AG10803 (cell line): ENCODE measurements around the gene TAF10.
A peak's percentile ranks its signal among the peaks of the same experiment; 100 is the strongest.

Experiments used
- DNase-seq: peaks from one replicate; pipeline ENCODE4 v3.0.0; 2010; ENCODE audit warnings: low read depth
- H3K4me3 ChIP-seq: 2 replicates; pipeline ENCODE4 v1.5.1; 2011; ENCODE audit warnings: mild to moderate bottlenecking, low read length, control low read depth
- TF ChIP-seq, protein P1 (sequence below): conservative IDR thresholded peaks from 2 replicates; pipeline ENCODE4 v1.5.1; 2011; ENCODE audit warnings: mild to moderate bottlenecking, low read length, control low read depth, inconsistent platforms

Gene TAF10

DNA sequence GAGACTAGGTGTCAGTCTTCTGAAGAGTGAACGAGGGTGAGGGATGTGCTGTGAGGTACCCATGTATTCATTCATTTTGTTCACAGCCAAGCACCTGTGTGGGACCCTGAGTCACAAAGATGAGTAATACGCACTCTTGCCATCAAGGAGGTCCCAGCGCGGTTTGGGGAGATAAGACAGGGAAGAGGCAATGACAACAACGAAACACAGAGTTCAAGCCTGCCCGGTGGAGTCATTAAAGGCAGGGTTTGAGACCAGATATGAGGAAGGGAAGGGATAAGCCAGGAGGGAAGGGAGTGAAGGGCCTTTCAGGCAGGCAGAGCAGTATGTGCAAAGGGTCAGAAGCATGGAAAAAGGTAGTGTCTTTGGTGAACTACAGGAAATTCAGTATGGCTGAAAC, 39.0 kb upstream of the TAF10 start:
- no peak for DNase-seq
- H3K4me3 ChIP-seq: no peak overlapping the region
- TF ChIP-seq, protein P1, sequence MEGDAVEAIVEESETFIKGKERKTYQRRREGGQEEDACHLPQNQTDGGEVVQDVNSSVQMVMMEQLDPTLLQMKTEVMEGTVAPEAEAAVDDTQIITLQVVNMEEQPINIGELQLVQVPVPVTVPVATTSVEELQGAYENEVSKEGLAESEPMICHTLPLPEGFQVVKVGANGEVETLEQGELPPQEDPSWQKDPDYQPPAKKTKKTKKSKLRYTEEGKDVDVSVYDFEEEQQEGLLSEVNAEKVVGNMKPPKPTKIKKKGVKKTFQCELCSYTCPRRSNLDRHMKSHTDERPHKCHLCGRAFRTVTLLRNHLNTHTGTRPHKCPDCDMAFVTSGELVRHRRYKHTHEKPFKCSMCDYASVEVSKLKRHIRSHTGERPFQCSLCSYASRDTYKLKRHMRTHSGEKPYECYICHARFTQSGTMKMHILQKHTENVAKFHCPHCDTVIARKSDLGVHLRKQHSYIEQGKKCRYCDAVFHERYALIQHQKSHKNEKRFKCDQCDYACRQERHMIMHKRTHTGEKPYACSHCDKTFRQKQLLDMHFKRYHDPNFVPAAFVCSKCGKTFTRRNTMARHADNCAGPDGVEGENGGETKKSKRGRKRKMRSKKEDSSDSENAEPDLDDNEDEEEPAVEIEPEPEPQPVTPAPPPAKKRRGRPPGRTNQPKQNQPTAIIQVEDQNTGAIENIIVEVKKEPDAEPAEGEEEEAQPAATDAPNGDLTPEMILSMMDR: no peak

DNA sequence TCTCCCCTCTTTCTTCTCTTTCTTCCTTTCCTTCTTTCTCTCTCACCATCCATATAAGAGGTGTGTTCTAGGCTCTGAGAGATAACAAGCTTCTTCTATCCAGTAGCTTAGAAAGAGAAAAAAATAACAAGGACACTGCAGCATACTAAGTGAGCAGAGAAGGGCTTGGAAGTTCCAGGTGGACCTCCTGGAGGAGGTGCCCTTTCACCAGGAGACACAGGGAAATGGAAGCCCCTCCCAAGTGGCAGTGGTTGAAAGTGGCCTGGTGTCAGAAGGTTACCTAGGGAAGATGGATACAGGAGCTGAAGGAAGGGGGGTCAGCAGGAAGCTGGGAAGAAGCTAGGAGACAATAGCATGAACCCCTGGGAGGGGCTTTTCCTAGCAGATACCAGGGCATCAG, 38.1 kb upstream of the TAF10 start:
- TF ChIP-seq, protein P1: no peak
- DNase-seq: no peak
- no peak overlapping the region for H3K4me3 ChIP-seq

DNA sequence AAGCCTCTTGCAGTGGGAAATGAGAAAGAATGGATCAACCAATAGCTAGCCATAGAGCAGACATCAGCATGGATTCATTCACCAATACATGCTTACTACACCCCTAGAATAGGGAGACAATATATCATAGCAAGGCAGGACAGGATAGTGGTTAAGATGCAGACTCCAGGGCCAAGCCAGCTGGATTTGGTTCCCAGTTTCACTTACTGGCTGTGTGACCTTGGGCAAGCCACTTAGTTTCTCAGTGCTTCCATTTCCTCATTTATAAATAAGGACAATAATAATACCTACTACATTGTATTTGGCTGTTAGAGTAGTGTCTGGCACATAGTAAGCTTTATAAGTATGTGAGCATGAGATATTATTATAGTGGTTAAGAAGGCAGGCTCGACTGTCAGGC, 36.5 kb upstream of the TAF10 start:
- no peak for DNase-seq
- H3K4me3 ChIP-seq: no peak overlapping the region
- TF ChIP-seq, protein P1: no peak

DNA sequence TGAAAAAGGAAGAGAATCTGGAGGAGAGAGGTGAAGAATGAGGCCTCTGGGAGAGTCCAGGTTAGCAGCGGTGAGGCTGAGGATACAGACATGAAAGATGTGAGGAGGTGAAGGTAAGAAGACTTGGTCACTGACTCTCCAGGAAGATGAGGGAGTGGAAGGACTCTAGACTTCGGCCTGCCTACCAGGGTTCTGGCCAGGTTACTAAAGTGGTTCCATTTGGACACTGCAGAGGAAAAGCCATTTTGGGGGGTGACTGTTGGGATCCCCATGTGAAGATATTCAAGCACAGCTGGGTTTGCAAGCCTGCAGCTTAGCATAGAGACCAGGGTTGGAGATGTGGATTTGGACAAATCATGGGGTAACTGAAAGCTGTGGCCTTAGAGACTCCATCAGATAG, 35.8 kb upstream of the TAF10 start:
- DNase-seq: no peak
- TF ChIP-seq, protein P1: no peak
- no peak overlapping the region for H3K4me3 ChIP-seq

DNA sequence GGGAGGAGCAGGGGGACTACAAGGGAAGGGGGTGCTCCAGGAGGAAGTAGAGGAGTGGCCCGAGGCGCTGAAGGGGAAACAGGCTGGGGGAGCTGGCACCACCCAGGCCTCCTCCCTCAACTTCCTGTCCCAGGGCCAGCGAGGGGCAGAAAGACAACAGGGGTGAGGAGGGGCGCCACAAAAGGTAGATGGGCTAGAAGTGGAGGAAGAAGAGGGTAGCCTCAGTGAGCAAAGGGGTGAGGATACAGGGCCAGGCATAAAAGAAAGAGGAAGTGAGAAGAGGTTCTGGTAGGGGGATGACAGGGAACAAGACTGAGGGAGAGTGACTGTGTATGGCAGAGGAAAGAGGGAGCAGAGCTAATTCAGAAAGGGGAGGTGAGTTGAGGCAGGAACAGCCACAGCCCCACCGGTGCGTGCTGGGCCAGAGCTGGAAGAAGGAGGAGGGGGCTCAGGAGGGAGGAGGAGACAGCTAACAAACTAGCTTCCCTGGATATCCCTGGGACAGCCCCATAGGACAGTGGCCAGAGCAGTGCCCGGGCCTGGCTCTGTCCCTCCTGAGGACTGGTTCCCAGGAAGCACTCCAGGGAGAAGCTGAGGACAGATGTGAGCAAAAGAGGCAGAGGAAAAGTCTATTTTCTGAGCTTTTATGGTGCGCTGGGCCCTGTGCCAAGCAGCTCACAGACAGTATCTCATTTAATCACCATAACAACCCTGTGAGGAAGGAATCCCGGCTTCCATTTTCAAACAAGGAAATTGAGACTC, 35.1 kb upstream of the TAF10 start:
- peak overlapping the region; percentile 48 for H3K4me3 ChIP-seq
- TF ChIP-seq, protein P1: no peak
- DNase-seq: peak; percentile 76

DNA sequence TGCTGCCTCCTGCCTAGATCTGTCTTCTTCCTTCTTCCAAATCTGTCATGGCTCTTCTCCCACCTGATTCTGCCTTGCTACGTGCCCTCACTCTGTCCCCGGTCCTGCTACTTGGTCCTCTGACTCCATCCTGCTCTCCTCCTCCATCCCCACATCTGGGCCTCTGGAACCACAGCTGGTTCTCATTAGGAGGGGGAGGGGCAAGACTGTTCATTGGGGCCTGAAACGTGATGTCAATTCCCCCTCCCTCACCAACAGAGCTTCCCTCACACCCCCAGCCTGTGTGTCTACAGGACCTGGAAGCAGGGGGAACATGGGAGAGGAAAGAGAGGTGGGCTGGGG, 34.5 kb upstream of the TAF10 start:
- DNase-seq: peak; percentile 84
- peak overlapping the region; percentile 48 for H3K4me3 ChIP-seq
- TF ChIP-seq, protein P1: no peak

DNA sequence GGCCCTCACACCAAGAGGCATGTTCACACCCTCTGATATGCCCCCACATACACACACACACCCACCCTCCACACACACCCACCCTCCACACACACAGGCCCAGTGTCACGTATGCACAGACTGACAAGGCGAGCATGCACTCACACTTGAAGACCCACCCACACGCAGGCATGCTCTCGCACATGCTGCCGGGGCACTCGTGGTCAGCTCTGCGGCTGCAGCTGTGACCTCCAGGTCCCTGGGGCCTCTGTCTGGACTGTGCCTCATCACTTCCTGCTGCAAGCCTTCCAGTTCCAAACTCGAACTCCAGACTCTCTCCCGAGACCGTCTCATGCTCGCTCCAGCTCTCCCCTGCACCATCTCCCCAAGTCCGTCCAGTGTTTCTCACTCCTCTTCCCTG, 34.1 kb upstream of the TAF10 start:
- TF ChIP-seq, protein P1: no peak
- peak overlapping the region; percentile 48 for H3K4me3 ChIP-seq
- DNase-seq: peak; percentile 86
